Measurements from ENCODE around the gene AHDC1.

- no peak for TF ChIP-seq CTCF (IDR thresholded peaks at IDR 0.05; ENCODE audit: poor library complexity)
- TF ChIP-seq EZH2 (IDR thresholded peaks at IDR 0.05; ENCODE audit: borderline replicate concordance) = no peak
Observed at GRCh38 chr1:27571439-27572018, 32.4 kb downstream of the AHDC1 start.
